ENCODE measurements around the gene TMEM272. TPM values are rescaled to one million over a fixed set of nuclear protein-coding genes. Genes with fewer than 3 reads are reported as not detected.

Gene TMEM272, protein sequence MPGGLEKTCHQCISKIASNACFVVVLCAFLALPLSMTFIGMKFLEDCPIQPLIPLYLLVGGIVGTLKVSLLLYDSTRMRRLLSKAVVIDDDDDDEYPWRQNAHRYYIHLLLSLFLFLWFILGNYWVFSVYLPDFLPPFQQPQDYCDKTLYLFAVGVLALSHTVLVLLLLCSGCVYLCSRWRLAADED
- total RNA-seq = not detected in 2 replicates

DNA sequence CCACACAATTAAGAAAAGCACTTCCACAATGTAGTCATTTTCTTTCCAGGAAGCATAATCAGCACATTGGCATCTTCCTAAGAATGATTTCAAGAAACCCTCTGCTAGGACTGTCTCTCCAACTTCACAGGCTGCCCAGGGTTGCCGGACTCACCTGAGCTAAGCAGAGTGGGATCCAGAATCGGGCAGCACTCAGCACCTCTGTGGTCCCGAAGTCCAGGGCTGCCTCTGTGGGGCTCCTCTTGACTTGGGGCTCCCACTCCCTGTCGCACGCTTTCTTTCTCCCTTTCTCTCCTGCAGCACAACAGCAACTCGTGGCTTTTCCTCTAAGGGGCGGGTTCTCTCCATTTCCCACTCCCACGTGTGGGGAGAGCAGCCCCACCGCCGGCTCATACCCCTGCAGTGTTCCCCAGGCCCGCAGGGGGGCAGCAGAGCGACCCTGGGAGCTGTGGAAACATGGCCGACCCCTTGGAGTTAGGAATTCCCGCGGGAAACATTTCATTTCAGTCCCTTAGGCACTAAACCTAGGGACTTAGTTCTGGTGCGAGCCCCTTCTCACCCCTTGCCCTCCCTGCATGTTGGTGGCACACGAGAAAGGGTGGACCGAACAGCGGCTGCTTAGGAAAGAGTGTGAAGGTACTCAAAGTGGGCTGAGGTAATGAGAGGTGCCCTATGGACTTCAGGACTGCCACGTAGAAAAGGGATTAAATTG, at the start of gene TMEM272:
TSS of gene TMEM272 (minus strand) at position 316 of the 712 bp plus-strand sequence. CDS start 6,647 bp downstream, outside the sequence.

DNA sequence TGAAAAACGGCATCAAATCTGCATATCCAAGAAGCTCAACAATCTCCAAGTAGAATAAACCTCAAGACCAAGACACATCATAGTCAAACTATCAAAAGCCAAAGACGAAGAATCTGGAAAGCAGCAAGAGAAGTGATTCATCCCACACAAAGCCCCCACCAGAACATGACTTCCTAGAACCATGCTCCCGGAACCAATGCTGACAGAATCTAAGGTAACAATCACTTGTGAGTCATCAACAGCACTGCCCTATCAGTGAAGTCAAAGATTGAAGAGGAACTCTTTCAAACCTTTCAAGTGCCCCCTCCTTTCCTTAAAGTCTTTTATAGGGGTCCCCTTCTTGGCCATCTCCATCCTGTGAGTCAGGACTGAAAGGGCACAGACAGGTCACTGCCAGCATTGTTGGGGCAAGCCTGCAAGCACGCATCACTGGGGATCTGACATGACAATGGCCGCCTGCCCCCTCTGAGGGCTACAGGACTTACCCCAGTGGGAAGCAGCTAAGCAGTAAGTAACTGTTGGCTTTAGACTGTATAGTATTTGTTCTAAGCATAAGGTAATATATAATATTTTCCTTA, 16.8 kb upstream of the TMEM272 start, which contains the start of gene CCDC70:
TSS of gene CCDC70 (plus strand) at position 247 of the 578 bp plus-strand sequence. CDS start 3,443 bp downstream, outside the sequence.

DNA sequence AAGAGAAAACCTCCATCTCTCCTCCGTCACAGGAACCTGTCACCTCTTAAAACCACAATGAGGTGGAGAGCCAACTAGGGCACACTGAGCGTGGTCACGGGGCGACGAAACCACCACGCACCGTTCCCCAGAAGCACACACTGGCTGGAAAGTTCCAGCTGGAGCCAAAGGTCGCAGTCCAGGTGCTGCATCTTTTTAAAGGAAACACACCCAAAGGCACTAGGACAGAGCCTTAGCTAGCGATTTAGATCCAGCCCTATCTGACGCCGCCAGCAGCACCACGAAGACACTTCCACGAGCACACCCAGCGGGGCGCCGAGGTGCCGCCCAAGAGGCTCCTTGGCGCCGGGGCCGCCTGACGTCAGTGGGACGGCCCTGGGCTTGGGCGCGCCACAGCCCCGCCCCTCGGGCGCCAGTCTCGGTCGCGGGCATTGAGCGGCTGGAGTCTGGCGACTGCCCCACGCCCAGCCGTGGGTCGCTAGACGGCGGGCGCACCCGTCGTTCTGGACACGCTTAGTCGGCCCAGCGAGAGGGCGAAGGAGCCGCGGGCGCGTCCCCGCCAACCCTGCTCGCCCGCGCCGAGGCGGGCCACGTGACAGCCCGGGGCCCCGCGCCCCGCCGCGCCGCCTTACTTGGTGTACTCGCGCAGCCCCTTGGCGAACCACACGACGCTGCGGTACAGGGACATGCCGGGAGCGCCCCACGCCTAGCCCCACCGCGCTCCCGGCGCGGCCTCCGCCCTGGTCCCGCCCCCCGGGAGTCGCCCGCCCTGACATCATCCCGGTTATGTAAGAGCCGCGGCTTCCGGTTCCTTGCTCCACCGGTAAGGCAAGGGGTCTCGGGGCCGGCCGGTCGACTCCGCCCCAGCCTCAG, 41.3 kb downstream of the TMEM272 start, which contains the start of gene DHRS12:
TSS of gene DHRS12 (minus strand) at position 742 of the 873 bp plus-strand sequence. CDS start 4,504 bp downstream, outside the sequence.

Other genes with a start within 250 kb of the TMEM272 start
- 4.8 TPM in 2 replicates for gene DHRS12, start 41.0 kb downstream of the TMEM272 start, total RNA-seq
- not detected in 2 replicates for gene CCDC70, start 16.8 kb upstream of the TMEM272 start, total RNA-seq
- gene ATP7B, start 166.3 kb upstream of the TMEM272 start, total RNA-seq = 5.1 and 8.0 TPM in 2 replicates
- gene ALG11, start 167.2 kb upstream of the TMEM272 start, total RNA-seq = 25.3 and 28.8 TPM in 2 replicates
- gene UTP14C, start 179.5 kb upstream of the TMEM272 start, total RNA-seq = 15.0 and 28.5 TPM in 2 replicates

Measured in nasal cavity respiratory epithelium epithelial cell of viscerocranial mucosa (primary cell).